NOMO-1 (cell line): ENCODE data around the gene FLOT1.
"Not testable (repeated sequence)": the region's sequence is repeated elsewhere in the genome, so short reads cannot be mapped to it uniquely, and the experiment has no call there.

Source experiments
- DNase-seq, 2 experiments: peaks; one replicate each; lab custom pipeline; 2025; ENCODE audit not compliant: unreplicated experiment in 2 of 2; lab: John Stamatoyannopoulos, UW

Gene FLOT1

GRCh38 chr6:30767944-30768301 lies 25.4 kb upstream of the FLOT1 start:
- DNase-seq, result no peak

- DNase-seq, result no peak
These were observed 24.9 kb upstream of the FLOT1 start for GRCh38 chr6:30767158-30767943.

GRCh38 chr6:30766461-30767157 lies 24.1 kb upstream of the FLOT1 start:
- DNase-seq, result no peak

DNA sequence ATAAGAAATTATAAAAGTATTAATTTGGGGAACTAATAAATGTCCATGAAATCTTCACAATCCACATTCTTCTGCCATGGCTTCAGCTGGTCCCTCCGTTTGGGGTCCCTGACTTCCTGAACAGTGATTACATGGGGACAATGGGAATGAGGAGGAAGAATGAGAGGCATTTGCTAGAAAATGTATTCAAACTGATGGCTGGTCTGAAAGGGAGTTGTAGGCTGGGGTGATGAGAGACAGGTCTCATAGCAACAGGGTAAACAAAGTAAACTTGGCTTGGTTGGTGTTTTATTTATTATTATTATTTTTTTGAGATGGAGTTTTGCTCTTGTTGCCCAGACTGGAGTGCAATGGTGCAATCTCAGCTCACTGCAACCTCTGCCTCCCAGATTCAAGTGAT lies 23.0 kb upstream of the FLOT1 start:
- DNase-seq, result not testable (repeated sequence)

DNA sequence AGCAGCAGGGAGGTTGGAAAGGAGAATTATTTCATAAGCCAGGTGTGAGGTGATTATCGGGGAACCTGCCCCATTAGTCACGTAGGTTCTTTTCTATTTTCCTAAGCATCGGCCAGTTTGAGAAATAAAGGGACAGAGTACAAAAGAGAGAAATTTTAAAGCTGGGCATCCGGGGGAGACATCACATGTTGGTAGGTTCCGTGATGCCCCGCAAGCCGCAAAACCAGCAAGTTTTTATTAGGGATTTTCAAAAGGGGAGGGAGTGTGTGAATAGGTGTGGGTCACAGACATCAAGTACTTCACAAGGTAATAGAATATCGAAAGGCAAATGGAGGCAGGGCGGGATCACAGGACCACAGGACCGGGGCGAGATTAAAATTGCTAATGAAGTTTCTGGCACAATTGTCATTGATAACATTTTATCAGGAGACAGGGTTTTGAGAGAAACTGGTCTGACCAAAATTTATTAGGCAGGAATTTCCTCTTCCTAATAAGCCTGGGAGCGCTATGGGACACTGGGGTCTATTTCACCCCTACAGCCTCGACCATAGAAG lies 22.1 kb upstream of the FLOT1 start:
- DNase-seq, result not testable (repeated sequence)

DNA sequence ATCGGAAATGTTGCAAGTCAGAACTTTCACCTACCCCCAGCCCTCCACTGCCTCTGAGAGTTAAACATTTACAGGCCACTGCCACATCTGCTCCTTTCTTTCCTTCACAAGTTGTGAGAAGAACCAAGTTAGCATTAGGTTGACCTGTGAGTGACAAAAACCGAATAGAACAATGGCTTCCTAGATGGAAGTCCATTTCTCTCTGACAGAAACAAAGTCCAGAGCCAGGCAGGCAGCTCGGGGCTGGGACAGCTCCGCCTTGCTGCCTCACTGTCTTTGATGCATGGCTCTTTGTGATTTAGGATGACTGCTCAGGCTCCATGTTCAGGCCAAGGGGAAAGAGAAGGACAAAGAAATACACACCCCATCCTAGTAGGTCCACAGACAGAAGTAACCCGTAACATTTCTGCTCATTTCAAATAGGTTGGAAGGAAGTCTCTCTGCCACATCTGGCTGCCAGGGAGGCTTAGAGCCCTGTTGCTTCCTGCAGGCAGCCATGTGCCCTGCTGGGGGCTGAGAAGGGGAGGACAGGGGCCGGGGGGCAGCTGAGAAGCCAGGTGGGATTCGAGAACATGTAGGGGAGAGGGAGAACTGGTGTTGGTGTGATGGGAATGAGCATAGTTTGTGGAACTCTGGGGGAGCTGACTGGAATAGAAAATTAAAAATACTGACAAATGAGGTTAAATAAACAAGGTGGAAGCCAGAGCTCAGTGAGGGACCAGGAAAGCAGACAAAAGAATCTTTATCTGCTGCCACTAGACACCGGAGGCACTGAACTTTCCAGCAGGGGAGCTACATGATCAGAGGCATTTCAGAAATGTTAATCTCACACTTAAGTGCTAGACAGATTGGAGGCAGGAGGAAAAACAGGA lies 21.4 kb upstream of the FLOT1 start:
- DNase-seq, result no peak

DNA sequence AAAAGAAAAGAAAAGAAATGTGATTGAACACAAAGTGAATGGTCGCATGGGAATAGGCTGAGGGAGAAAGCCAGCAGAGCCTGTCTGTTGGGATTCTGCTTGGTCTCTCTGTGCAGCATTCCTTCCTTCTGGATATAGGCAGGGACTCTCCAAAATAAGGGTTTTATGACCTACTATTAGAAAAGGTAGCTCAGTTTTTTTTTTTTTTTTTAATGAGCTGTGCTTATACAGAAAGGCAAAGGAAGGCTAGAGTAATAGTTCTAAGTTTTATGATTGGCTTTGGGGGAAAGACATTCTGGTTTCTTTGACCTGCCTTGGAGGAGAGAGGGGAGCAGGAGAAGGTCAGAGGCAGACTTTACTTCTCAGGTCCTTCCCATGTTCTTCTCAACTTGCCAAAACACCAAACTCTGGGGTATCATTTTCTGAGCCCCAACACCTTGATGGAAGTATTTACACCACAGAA lies 20.7 kb upstream of the FLOT1 start:
- no peak for DNase-seq

DNA sequence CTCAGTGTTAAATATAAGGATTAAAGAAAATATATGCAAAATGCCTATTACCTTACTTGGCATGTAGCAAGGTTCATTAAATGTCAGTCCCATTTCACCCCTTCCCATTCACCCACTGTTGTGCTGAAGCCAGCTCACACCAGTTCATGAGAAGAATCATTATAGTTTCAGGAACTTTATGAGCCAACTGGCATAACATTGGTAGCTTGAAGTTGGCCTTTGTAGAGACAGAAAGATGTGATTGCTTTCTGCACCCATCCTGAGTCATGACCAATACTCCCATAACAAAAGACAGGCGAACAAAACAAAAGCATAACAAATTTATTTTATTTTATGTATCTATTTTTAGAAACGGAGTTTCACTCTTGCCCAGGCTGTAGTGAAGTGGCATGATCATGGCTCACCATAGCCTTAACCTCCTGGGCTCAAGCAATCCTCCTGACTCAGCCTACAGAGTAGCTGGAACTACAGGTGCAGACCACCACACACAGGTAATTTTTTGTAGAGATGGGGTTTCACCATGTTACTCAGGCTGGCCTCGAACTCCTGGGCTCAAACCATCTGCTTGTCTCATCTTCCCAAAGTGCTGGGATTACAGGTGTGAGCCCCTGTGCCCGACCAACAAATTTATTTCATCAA lies 19.4 kb upstream of the FLOT1 start:
- no peak for DNase-seq

DNA sequence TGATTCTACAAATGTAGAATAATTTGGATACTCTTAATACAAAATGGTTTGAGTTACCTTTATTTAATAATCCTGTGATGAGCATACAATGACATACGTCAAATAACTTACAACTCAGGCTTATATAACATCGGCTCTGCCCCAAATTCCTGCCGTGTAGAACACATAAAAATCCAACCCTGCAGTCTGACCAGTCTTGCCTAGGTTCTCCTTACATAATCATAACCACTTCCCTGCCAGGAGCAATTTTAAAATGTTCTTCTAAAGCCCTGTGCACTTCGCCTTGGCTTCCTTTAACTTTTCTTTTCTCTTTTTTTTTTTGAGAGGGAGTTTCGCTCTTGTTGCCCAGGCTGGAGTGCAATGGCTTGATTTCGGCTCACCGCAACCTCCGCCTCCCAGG lies 18.1 kb upstream of the FLOT1 start:
- peak; percentile 50 to 63 for DNase-seq

GRCh38 chr6:30759575-30760239 lies 17.2 kb upstream of the FLOT1 start:
- no peak for DNase-seq

DNA sequence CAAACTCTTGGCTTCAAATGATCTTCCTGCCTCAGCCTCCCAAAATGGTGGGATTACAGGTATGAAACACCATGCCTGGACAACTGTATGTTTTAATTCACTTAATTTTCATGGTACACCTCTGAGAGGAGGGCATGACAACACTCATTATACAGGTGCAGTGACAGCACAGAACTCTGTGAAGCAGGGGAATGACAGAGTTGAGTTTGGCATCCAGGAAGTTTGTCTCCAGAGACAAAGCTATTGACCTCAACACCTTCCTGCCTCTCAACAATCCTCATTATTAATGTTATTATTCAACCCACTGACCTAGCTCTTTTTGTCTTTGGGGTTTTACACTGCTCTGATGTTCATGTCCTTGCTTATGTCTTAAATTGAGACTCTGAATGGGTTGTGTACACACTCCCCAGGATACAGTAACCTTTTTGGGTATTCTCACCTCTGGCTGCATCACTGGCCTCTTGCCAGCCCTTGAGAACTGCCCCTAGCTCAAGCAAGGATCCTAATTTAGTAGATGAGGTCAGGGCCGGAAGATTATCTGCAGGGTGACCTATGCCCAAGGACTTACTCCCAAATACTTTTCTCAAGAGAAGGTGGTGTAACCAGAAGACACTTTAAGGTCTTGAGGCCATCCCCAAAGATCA lies 14.9 kb upstream of the FLOT1 start:
- DNase-seq, result no peak

GRCh38 chr6:30756405-30757003 lies 14.0 kb upstream of the FLOT1 start:
- DNase-seq, result not testable (repeated sequence)

DNA sequence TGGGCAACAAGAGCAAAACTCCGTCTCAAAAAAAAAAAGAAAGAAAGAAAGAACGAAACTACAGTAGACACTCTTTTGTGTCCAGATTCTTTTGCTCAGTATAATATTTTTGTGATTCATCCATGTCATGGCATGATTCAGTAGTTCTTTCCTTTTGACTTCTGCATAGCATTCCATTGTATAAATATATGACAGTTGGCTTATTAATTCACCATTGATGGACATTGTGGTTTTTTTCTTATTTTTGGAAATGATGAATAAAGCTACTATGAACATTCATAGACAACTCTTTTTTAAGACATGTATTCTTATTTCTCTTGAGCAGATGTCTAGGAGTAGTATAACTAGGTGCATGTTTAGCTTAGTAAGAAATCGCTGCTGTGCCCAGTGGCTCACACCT lies 12.1 kb upstream of the FLOT1 start:
- DNase-seq, result no peak

- peak; percentile 35 to 41 for DNase-seq
These were observed 9.9 kb upstream of the FLOT1 start for GRCh38 chr6:30752157-30752927.

GRCh38 chr6:30750379-30750668 lies 7.8 kb upstream of the FLOT1 start:
- no peak for DNase-seq

- no peak for DNase-seq
These were observed 7.3 kb upstream of the FLOT1 start for GRCh38 chr6:30749554-30750378.

GRCh38 chr6:30748851-30749540 lies 6.5 kb upstream of the FLOT1 start:
- no peak for DNase-seq
